Gastrocnemius medialis (tissue), 4 donors: Measurements from ENCODE around the gene PHACTR1. TPM values are rescaled to one million over a fixed set of nuclear protein-coding genes. Genes with fewer than 3 reads are reported as not detected.
"Not testable (repeated sequence)": the region's sequence is repeated elsewhere in the genome, so short reads cannot be mapped to it uniquely, and the experiment has no call there.

Source experiments
- ATAC-seq, 2 donors: fragments of 150-250 bp; one replicate each; pipeline ENCODE4 v1.9.1; 2016
- DNase-seq, 2 donors: peaks; one replicate each; pipeline ENCODE4 v3.0.0-alpha.2; 2019
- H3K27ac ChIP-seq, 4 donors: fragments of 200-600 bp; sonication (generic); 1 replicate in 1 of 4; 2 replicates in 3 of 4; pipeline ENCODE4 v1.5.1; 2016 to 2018; ENCODE audit warnings: mild to moderate bottlenecking in 2 of 4, moderate library complexity in 1 of 4
- H3K27me3 ChIP-seq, 3 donors: fragments of 200-600 bp; sonication (generic) in 2 of 3; 1 replicate in 1 of 3; 2 replicates in 2 of 3; pipeline versions ENCODE4 v1.5.1 to v1.6.0; 2016 to 2019; ENCODE audit warnings: mild to moderate bottlenecking in 1 of 3, moderate library complexity in 1 of 3
- H3K36me3 ChIP-seq, 2 donors: fragments of 200-600 bp; sonication (generic) in 1 of 2; one replicate each; pipeline ENCODE4 v1.5.1; 2017 to 2018
- H3K4me1 ChIP-seq, 2 donors: fragments of 200-600 bp; sonication (generic) in 1 of 2; one replicate each; pipeline ENCODE4 v1.5.1; 2016 to 2017; ENCODE audit warnings: mild to moderate bottlenecking in 2 of 2
- H3K4me3 ChIP-seq, 4 donors: fragments of 200-600 bp; sonication (generic) in 3 of 4; 1 replicate in 1 of 4; 2 replicates in 3 of 4; pipeline ENCODE4 v1.5.1; 2016 to 2019; ENCODE audit warnings: mild to moderate bottlenecking in 2 of 4
- H3K9me3 ChIP-seq, 3 donors: fragments of 200-600 bp; sonication (generic) in 2 of 3; 1 replicate in 1 of 3; 2 replicates in 2 of 3; pipeline ENCODE4 v1.5.1; 2016 to 2019
- CTCF ChIP-seq, 5 experiments: fragments of 450-650 bp in 3 of 5; fragments of 200-600 bp in 2 of 5; sonication (generic) in 2 of 5; IDR thresholded peaks in 4 of 5; conservative IDR thresholded peaks in 1 of 5; 1 replicate in 4 of 5; 2 replicates in 1 of 5; pipeline ENCODE4 v1.5.1; 2016 to 2019; ENCODE audit warnings: antibody characterized with exemption in 5 of 5, mild to moderate bottlenecking in 3 of 5, moderate library complexity in 3 of 5
- POLR2A ChIP-seq, 2 donors: fragments of 450-650 bp; IDR thresholded peaks; one replicate each; pipeline ENCODE4 v1.6.1; 2017; ENCODE audit warnings: antibody characterized with exemption in 2 of 2, mild to moderate bottlenecking in 2 of 2, moderate library complexity in 2 of 2
- in situ Hi-C, 4 donors: fragments of 200-750 bp; cut with MboI; loops; one replicate each; pipeline versions ENCODE4 v1.15.0 to v1.8.0; 2017; ENCODE audit warnings: low sequenced_read_pairs in 4 of 4
- intact Hi-C: fragments of 100-400 bp; cut with DNase I; formaldehyde crosslinking; loops from one replicate; pipeline ENCODE4 v1.15.1; 2023; ENCODE audit warnings: low total_unique reads
- total RNA-seq, 4 donors: library from RNA; depleted of rRNA; stranded (reverse); fragments of >200 nt; gene quantifications; one replicate each; pipeline versions ENCODE4 v1.1.0 to v1.2.3, GENCODE V29; 2016

PHACTR1 gene
- total RNA-seq, 4 donors from 2014 or later = 0.07 to 0.82 (median 0.21) TPM

DNA sequence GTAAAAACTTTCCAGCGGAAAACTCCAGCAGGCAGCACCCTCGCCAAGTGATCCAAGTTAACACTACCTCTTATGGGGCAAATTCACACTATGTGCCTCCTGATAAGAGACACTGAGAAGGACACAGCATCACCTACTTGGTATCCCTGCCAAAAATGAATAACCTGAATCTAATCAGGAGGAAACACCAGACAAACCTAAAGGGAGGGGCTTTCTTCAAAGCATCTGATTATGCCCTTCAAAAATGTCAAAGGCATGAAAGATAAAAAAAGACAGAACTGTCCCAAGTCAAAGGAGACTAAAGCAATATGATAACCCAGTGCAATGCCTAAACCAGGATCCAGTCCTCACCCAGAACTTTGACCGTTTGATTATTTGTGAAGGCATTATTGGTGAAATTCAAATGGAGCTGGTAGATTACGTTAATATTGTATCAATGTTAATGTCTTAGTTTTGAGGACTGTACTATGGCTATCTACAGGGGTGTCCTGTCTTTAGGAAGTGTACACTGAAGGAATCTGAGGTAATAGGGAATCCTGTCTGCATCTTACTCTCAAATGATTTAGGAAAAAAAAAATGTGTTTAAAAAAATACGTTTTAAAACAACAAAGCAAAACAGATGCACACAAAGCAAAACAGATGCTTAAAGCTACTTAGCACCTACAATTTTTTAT, 603.5 kb downstream of the PHACTR1 start:
- in situ Hi-C loops = loop anchor here in 1 of 4 donors (10.0 kb wide), 1 partner anchor 405 kb away; no protein-coding TSS in a partner anchor
- TF ChIP-seq POLR2A (IDR thresholded peaks at IDR 0.05) (no peak), CTCF (IDR thresholded peaks at IDR 0.05 in 4 of 5, conservative IDR thresholded peaks at IDR 0.05 in 1 of 5) (no peak)
- H3K4me1 ChIP-seq = no peaks in the 10 kb centered on the region
- DNase-seq (no peak), ATAC-seq (no peak)
- H3K36me3 ChIP-seq = peaks cover 6 to 63% of the 10 kb centered on the region in 2 donors
- H3K27me3 ChIP-seq = no peaks in the 10 kb centered on the region
- H3K9me3 ChIP-seq = no peaks in the 10 kb centered on the region
- no peak overlapping the region for H3K27ac ChIP-seq
- no peak overlapping the region for H3K4me3 ChIP-seq
- intact Hi-C loops = no loop called here

DNA sequence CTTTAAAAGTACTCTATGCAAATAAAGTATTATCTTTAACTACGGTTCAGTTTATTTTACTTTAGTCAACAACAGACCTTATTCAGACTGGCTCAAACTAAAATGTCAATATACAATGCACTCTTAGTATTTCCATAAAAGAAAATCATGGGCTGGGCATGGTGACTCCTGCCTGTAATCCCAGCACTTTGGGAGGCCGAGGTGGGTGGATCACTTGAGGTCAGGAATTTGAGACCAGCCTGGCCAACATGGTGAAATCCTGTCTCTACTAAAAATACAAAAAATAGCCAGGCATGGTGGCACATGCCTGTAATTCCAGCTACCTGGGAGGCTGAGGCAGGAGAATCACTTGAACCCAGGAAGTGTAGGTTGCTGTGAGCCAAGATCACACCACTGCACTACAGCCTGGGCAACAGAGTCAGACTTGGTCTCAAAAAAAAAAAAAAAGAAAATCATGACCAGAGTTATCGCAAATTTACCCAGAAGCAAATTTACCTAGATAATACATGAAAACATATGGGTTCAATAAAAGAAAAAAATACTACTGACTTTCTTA, 609.5 kb downstream of the PHACTR1 start:
- ATAC-seq, DNase-seq, H3K27me3 ChIP-seq, H3K27ac ChIP-seq, H3K9me3 ChIP-seq, H3K4me3 ChIP-seq: not testable (repeated sequence)
- Histone ChIP-seq H3K4me1 (peaks cover 13 to 19% of the 10 kb centered on the region in 2 donors), H3K36me3 (peaks cover 0 to 10% of the 10 kb centered on the region in 2 donors)
- in situ Hi-C loops = loop anchor here in 2 of 4 donors (10.0 to 25.0 kb wide), 3 partner anchors 411 to 736 kb away; no protein-coding TSS in a partner anchor
- intact Hi-C loops = loop anchor here (5.0 kb wide), 1 partner anchor 486 kb away; the partner anchor contains the start of gene MCUR1

GRCh38 chr6:13327691-13328075, 611.1 kb downstream of the PHACTR1 start:
- H3K4me3 ChIP-seq = peak overlapping the region; percentile 89 to 98 (median 94)
- no peaks in the 10 kb centered on the region for H3K9me3 ChIP-seq
- DNase-seq (no peak), ATAC-seq (no peak)
- intact Hi-C loops (loop anchor here (1.0 to 5.0 kb wide), 3 partner anchors 247 to 485 kb away; partner anchors contain the start of genes MCUR1, NOL7 and SIRT5), in situ Hi-C loops (loop anchor here in 2 of 4 donors (10.0 to 25.0 kb wide), 3 partner anchors 413 to 735 kb away; no protein-coding TSS in a partner anchor)
- peak overlapping the region; percentile 90 to 97 (median 96) for H3K27ac ChIP-seq
- peaks cover 0 to 5% of the 10 kb centered on the region in 2 donors for H3K36me3 ChIP-seq
- H3K4me1 ChIP-seq = peaks cover 13 to 19% of the 10 kb centered on the region in 2 donors
- TF ChIP-seq CTCF (IDR thresholded peaks at IDR 0.05 in 4 of 5, conservative IDR thresholded peaks at IDR 0.05 in 1 of 5) (no peak), POLR2A (IDR thresholded peaks at IDR 0.05) (no peak)
- no peaks in the 10 kb centered on the region for H3K27me3 ChIP-seq

DNA sequence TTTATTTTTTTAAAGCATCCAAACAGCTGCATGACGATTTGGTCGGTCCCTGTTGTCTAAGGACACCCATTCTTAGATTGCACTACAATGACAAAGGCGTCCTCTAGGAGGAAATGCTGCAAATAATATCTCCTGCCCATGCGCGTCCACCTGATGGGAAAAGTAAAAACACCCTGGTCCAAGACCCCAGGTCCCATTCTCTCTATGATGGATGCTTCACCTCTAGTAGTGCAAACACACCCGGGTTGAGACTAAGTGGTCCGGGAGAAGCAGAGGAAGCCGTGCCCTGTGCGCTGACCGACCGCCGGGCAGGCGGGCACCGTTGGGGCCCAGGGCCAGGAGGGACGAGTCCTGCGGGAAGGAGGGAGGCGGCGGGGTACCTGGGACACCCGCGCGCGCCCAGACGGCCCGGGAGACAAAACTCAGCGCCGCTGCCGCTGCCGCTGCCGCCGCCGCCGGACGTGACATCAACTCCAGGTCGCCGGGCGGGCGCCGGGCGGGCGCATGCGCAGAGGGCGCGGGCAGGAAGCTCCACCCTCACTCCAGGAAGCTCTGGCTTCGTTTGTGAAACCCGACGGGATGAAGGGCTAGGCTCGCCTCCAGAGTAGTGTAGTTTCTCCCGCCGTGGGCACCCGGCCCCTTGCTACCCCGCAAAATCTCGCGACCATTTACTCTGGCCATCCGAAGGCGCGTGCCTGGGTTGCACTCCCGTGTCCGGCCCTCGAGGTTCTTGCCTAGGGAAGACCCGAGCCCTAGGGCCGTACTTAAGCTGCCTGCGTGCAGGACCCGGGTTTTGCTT, 611.7 kb downstream of the PHACTR1 start, which contains the start of gene TBC1D7:
TSS of gene TBC1D7 (minus strand) at position 462 of the 799 bp plus-strand sequence. CDS start 1,639 bp downstream, outside the sequence.
- DNase-seq = peak; percentile 83 to 91
- in situ Hi-C loops (loop anchor here in 2 of 4 donors (10.0 to 25.0 kb wide), 3 partner anchors 413 to 734 kb away; no protein-coding TSS in a partner anchor), intact Hi-C loops (loop anchor here (1.0 to 5.0 kb wide), 3 partner anchors 247 to 484 kb away; partner anchors contain the start of genes MCUR1, NOL7 and SIRT5)

More for the DNA sequence above, 611.7 kb downstream of the PHACTR1 start, which contains the start of gene TBC1D7:
- Histone ChIP-seq H3K27ac (peak within 1 kb of the TSS; percentile 90 to 97 (median 96)), H3K4me3 (peak within 1 kb of the TSS; percentile 89 to 98 (median 94)), H3K9me3 (no peaks in the 10 kb centered on the region), H3K4me1 (peaks cover 13 to 19% of the 10 kb centered on the region in 2 donors), H3K36me3 (peaks cover 0 to 3% of the 10 kb centered on the region in 2 donors), H3K27me3 (no peaks in the 10 kb centered on the region)
- peak; percentile 83 to 84 for TF ChIP-seq POLR2A (IDR thresholded peaks at IDR 0.05)
- TF ChIP-seq CTCF (IDR thresholded peaks at IDR 0.05 in 4 of 5, conservative IDR thresholded peaks at IDR 0.05 in 1 of 5) = peak in 2 of 5 experiments; percentile 9 to 24
- peak; percentile 98 to 99 for ATAC-seq
